ENCODE data around the gene LENG8.

DNA sequence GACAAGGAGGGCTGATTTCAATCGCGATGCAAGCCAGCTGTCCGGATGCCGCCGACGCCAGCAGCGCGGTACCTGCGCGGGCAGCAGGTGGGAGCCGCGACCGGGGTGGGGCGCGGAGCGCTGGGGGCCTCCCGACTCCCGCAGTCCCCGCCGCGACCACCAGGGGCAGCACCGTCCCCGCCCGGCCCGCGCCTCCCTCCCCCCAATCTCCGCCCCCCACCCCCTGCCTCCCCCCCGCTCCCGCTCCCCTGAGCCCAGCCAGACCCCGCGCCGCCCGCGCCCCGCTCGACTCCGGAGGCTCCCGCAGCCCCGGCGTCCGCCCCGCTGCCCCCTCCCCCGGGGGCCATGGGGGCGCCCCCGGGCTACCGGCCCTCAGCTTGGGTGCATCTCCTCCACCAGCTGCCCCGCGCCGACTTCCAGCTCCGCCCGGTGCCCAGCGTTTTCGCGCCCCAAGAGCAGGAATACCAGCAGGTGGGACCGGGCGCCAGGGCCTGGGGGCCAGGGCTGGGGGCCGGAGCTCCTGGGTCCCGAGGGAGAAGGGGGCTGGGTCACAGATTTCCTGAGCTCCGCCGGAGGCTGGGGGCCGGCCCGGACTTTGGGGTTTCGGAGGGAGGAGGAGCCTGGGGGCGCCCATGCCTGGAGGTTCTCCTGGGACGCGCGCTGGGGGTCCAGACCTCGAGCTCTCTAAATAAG lies 33.6 kb upstream of the LENG8 start, which contains the start of gene TTYH1:
- no peak for TF ChIP-seq JUND (IDR thresholded peaks at IDR 0.05; ENCODE audit: low read length)
- no peak for TF ChIP-seq ZNF274 (IDR thresholded peaks at IDR 0.05; ENCODE audit: borderline replicate concordance, extremely low read depth, low read length)
- TF ChIP-seq SAP30 (IDR thresholded peaks at IDR 0.05; ENCODE audit: insufficient read depth, insufficient replicate concordance, low read length), result no peak
- TF ChIP-seq EZH2 (IDR thresholded peaks at IDR 0.05; ENCODE audit: low read depth, low read length, severe bottlenecking), result no peak
- TF ChIP-seq, protein P1, sequence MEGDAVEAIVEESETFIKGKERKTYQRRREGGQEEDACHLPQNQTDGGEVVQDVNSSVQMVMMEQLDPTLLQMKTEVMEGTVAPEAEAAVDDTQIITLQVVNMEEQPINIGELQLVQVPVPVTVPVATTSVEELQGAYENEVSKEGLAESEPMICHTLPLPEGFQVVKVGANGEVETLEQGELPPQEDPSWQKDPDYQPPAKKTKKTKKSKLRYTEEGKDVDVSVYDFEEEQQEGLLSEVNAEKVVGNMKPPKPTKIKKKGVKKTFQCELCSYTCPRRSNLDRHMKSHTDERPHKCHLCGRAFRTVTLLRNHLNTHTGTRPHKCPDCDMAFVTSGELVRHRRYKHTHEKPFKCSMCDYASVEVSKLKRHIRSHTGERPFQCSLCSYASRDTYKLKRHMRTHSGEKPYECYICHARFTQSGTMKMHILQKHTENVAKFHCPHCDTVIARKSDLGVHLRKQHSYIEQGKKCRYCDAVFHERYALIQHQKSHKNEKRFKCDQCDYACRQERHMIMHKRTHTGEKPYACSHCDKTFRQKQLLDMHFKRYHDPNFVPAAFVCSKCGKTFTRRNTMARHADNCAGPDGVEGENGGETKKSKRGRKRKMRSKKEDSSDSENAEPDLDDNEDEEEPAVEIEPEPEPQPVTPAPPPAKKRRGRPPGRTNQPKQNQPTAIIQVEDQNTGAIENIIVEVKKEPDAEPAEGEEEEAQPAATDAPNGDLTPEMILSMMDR (IDR thresholded peaks at IDR 0.05; ENCODE audit: control extremely low read depth in 1 of 3, insufficient read depth in 1 of 3, low read depth in 1 of 3, low read length in 3 of 3), result peak; percentile 41 to 80 (median 66)
- peak; percentile 10 to 35; a peak in 3 of 4 replicates for TF ChIP-seq RAD21 (IDR thresholded peaks at IDR 0.05 in 1 of 2, conservative IDR thresholded peaks at IDR 0.05 in 1 of 2; ENCODE audit: low read depth in 2 of 2, low read length in 2 of 2)
- no peak for TF ChIP-seq CEBPB (IDR thresholded peaks at IDR 0.05; ENCODE audit: low read depth, low read length)
- TF ChIP-seq NRF1 (IDR thresholded peaks at IDR 0.05; ENCODE audit: low read depth, low read length), result no peak
- no peak for TF ChIP-seq CHD1 (IDR thresholded peaks at IDR 0.05; ENCODE audit: low read depth, low read length)
- no peak for TF ChIP-seq RFX5 (IDR thresholded peaks at IDR 0.05; ENCODE audit: borderline replicate concordance, low read depth, low read length)
- TF ChIP-seq KDM1A (IDR thresholded peaks at IDR 0.05; ENCODE audit: borderline replicate concordance, low read length), result no peak
- no peak for TF ChIP-seq KDM5A (IDR thresholded peaks at IDR 0.05; ENCODE audit: low read length)
- TF ChIP-seq GABPA (IDR thresholded peaks at IDR 0.05; ENCODE audit: borderline replicate concordance, insufficient read depth, low read length), result no peak
- no peak for TF ChIP-seq JUN (IDR thresholded peaks at IDR 0.05; ENCODE audit: low read depth, low read length)

Measured in H1 (cell line).